ENCODE results near the gene DOCK3. TPM values are rescaled to one million over a fixed set of nuclear protein-coding genes. Genes with fewer than 3 reads are reported as not detected.

DOCK3 gene
- total and polyA plus RNA-seq, 2 of the 4 experiments (the other 2 are of a cell fraction), result under 0.01 to 0.12 TPM

DNA sequence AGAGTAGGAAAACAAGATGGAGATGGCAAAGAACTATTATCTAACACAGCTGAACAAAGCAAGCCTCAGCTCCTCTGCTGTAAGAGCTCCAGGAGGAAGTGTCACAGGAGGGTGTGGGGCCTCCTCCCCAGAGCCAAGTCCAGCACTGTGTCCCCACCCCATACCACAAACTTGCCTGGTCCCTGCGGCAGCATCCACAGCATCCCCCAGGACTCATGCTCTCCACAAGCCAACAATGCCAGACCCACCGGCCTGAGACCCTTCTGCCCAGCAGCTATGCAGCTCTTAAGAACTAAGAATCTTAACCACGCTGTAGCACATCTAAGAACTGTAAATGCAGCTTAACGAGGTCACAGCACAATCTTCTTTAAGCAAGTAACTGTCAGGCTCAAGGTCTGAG is 725.4 kb downstream of the DOCK3 start:
- no peaks in the 10 kb centered on the region for H3K9me3 ChIP-seq (ENCODE audit: control insufficient read depth, insufficient read depth, low read length)
- H2BK5ac ChIP-seq (ENCODE audit: low read depth, low read length, poor library complexity, severe bottlenecking), result no peak overlapping the region
- in situ Hi-C loops (cut with MboI; ENCODE audit: low sequenced_read_pairs), result no loop called here
- no peak overlapping the region for H3K23ac ChIP-seq (ENCODE audit: low read depth, low read length)
- 100% methylated on average over 2 of the region's 4 CpGs; no CpG with 5 or more reads in 1 of the 2 experiments for WGBS, 2 experiments (ENCODE audit: extremely low coverage in 2 of 2, insufficient read length in 1 of 2)
- POLR2A ChIA-PET (ENCODE audit: unreplicated experiment), result no interaction called here
- H2BK120ac ChIP-seq (ENCODE audit: low read depth, low read length), result no peak overlapping the region
- no peak overlapping the region for H4K91ac ChIP-seq (ENCODE audit: insufficient read depth, low read depth, low read length)
- peaks cover 39% of the 10 kb centered on the region for H3K36me3 ChIP-seq (ENCODE audit: control insufficient read depth, insufficient read depth, low read length)
- no peak overlapping the region for H2AK9ac ChIP-seq (replicated peaks; ENCODE audit: low read depth, low read length, poor library complexity)
- no peak overlapping the region for H3K4ac ChIP-seq (ENCODE audit: low read depth, low read length)
- H2AFZ ChIP-seq (replicated peaks; ENCODE audit: low read length, poor library complexity), result no peak overlapping the region
- H3K27ac ChIP-seq (ENCODE audit: insufficient read depth, low read length), result no peak overlapping the region
- H3K4me2 ChIP-seq (ENCODE audit: low read depth, low read length), result no peak overlapping the region
- H3K27me3 ChIP-seq (ENCODE audit: control insufficient read depth, insufficient read depth, low read length), result no peaks in the 10 kb centered on the region
- no peak overlapping the region for H3K9ac ChIP-seq (ENCODE audit: low read depth, low read length)
- H4K8ac ChIP-seq (ENCODE audit: low read depth in 2 of 2, low read length in 2 of 2), result no peak overlapping the region
- H2BK15ac ChIP-seq (ENCODE audit: low read depth, low read length), result no peak overlapping the region
- CTCF ChIA-PET, result no interaction called here
- H2AK5ac ChIP-seq (ENCODE audit: low read depth, low read length), result no peak overlapping the region
- H3K79me1 ChIP-seq (ENCODE audit: low read depth in 1 of 2, low read length in 2 of 2), result peaks cover 18 to 26% of the 10 kb centered on the region in 2 experiments; a peak in 3 of 4 replicates
- dilution Hi-C loops (cut with HindIII; ENCODE audit: low sequenced_read_pairs, unreplicated experiment), result no loop called here
- no peak overlapping the region for H3K18ac ChIP-seq (ENCODE audit: low read depth, low read length)
- H4K20me1 ChIP-seq (ENCODE audit: insufficient read depth, low read length), result peaks cover 15% of the 10 kb centered on the region
- TF ChIP-seq CHD1 (IDR thresholded peaks at IDR 0.05; ENCODE audit: low read depth, low read length), result no peak
- no peak for TF ChIP-seq POLR2A (IDR thresholded peaks at IDR 0.05; ENCODE audit: low read depth, low read length)
- TF ChIP-seq, protein P1, sequence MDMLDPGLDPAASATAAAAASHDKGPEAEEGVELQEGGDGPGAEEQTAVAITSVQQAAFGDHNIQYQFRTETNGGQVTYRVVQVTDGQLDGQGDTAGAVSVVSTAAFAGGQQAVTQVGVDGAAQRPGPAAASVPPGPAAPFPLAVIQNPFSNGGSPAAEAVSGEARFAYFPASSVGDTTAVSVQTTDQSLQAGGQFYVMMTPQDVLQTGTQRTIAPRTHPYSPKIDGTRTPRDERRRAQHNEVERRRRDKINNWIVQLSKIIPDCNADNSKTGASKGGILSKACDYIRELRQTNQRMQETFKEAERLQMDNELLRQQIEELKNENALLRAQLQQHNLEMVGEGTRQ (IDR thresholded peaks at IDR 0.05; ENCODE audit: low read depth, low read length), result no peak
- no peak for TF ChIP-seq FOS (IDR thresholded peaks at IDR 0.05; ENCODE audit: low read depth, low read length)
- no peak overlapping the region for H3K4me3 ChIP-seq (ENCODE audit: insufficient read depth, low read depth, low read length)
- BruUV-seq (replicated peaks), result no TSS peak
- intact Hi-C loops (cut with micrococcal nuclease), result no loop called here
- no peak overlapping the region for H2BK20ac ChIP-seq (ENCODE audit: low read depth, low read length)
- peaks cover 10% of the 10 kb centered on the region for H3K9me1 ChIP-seq (ENCODE audit: insufficient read depth, low read length)
- peaks cover 3% of the 10 kb centered on the region; the same call in 1 of the 2 replicates for H3K4me1 ChIP-seq (ENCODE audit: control insufficient read depth, insufficient read depth, low read length)
- no peak overlapping the region for H3K56ac ChIP-seq (ENCODE audit: extremely low read depth, insufficient read depth, low read length)
- H4K5ac ChIP-seq (ENCODE audit: low read depth, low read length), result no peak overlapping the region
- ATAC-seq (ENCODE audit: low read depth), result no peak
- no peak overlapping the region for H3K14ac ChIP-seq (replicated peaks; ENCODE audit: low read depth, low read length)
- no peak for DNase-seq

Data from IMR-90 (cell line).